Limb (tissue), 2 donors: ENCODE data around the gene NCCRP1.

Experiments
- DNase-seq, 2 donors: peaks; one replicate each; pipeline ENCODE4 v3.0.0-alpha.2; 2016; ENCODE audit errors: extremely low spot score in 2 of 2

NCCRP1 gene

GRCh38 chr19:39179754-39180153, 17.0 kb upstream of the NCCRP1 start:
- no peak for DNase-seq

GRCh38 chr19:39180749-39181148, 16.0 kb upstream of the NCCRP1 start:
- no peak for DNase-seq

- no peak for DNase-seq
Observed at GRCh38 chr19:39181500-39182173, 15.1 kb upstream of the NCCRP1 start.

GRCh38 chr19:39182174-39182505, 14.6 kb upstream of the NCCRP1 start:
- no peak for DNase-seq

GRCh38 chr19:39183104-39183503, 13.7 kb upstream of the NCCRP1 start:
- no peak for DNase-seq

- DNase-seq, result no peak
Observed at GRCh38 chr19:39186391-39186790, 10.4 kb upstream of the NCCRP1 start.

- no peak for DNase-seq
Observed at GRCh38 chr19:39187552-39187943, 9.2 kb upstream of the NCCRP1 start.

GRCh38 chr19:39188960-39189359, 7.8 kb upstream of the NCCRP1 start:
- DNase-seq, result no peak

- no peak for DNase-seq
Observed at GRCh38 chr19:39190768-39191167, 6.0 kb upstream of the NCCRP1 start.

- no peak for DNase-seq
Observed at GRCh38 chr19:39192846-39193245, 3.9 kb upstream of the NCCRP1 start.

- DNase-seq, result no peak
Observed at GRCh38 chr19:39193803-39194202, 3.0 kb upstream of the NCCRP1 start.

GRCh38 chr19:39194832-39195542, 1.8 kb upstream of the NCCRP1 start:
- DNase-seq, result no peak

- DNase-seq, result no peak
Observed at GRCh38 chr19:39195755-39196154, 1.0 kb upstream of the NCCRP1 start.

- no peak for DNase-seq
Observed at GRCh38 chr19:39196320-39196719, 444 bp upstream of the NCCRP1 start.

GRCh38 chr19:39197808-39198207, 1.0 kb downstream of the NCCRP1 start:
- DNase-seq, result no peak

- no peak for DNase-seq
Observed at GRCh38 chr19:39199025-39199424, 2.3 kb downstream of the NCCRP1 start.

- DNase-seq, result no peak
Observed at GRCh38 chr19:39200066-39200802, 3.5 kb downstream of the NCCRP1 start.

GRCh38 chr19:39200803-39201115, 4.0 kb downstream of the NCCRP1 start:
- DNase-seq, result no peak

- no peak for DNase-seq
Observed at GRCh38 chr19:39202998-39203355, 6.2 kb downstream of the NCCRP1 start.

GRCh38 chr19:39203372-39204341, 6.9 kb downstream of the NCCRP1 start, which contains the start of gene SYCN:
TSS of gene SYCN (minus strand) at chr19:39204263. CDS start at chr19:39204254, 9 bp downstream.
- DNase-seq, result no peak

- DNase-seq, result no peak
Observed at GRCh38 chr19:39205449-39205764, 8.6 kb downstream of the NCCRP1 start.

- DNase-seq, result no peak
Observed at GRCh38 chr19:39206122-39206521, 9.4 kb downstream of the NCCRP1 start.
